DOHH2 (cell line): Measurements from ENCODE around the gene GMPS.

Experiments
- H3F3A ChIP-seq: fragments of 200-600 bp; sonication (generic), shearing (Covaris generic); 2 replicates; pipeline ENCODE4 v1.6.0; 2016; ENCODE audit warnings: antibody characterized with exemption, mild to moderate bottlenecking; ENCODE audit not compliant: control insufficient read depth, insufficient read depth
- H3K27ac ChIP-seq: fragments of 200-600 bp; sonication (generic); 2 replicates; pipeline ENCODE4 v1.5.1; 2014; ENCODE audit warnings: low read depth, mild to moderate bottlenecking, low read length, moderate library complexity
- H3K27me3 ChIP-seq: fragments of 200-600 bp; sonication (generic); 2 replicates; pipeline ENCODE4 v1.6.1; 2014; ENCODE audit warnings: mild to moderate bottlenecking, low read length, mixed read lengths; ENCODE audit not compliant: control insufficient read depth
- H3K36me3 ChIP-seq: fragments of 200-600 bp; sonication (generic); 2 replicates; pipeline ENCODE4 v1.6.1; 2014; ENCODE audit warnings: mild to moderate bottlenecking, low read length, moderate library complexity, mixed read lengths; ENCODE audit not compliant: control insufficient read depth
- H3K4me1 ChIP-seq: fragments of 200-600 bp; sonication (generic); 2 replicates; pipeline ENCODE4 v1.6.1; 2014; ENCODE audit warnings: mild to moderate bottlenecking, low read length, mixed read lengths; ENCODE audit not compliant: control insufficient read depth
- H3K4me2 ChIP-seq: fragments of 200-600 bp; sonication (generic); 2 replicates; pipeline ENCODE4 v1.6.0; 2014; ENCODE audit warnings: mild to moderate bottlenecking, low read length, moderate library complexity
- H3K4me3 ChIP-seq: fragments of 200-600 bp; sonication (generic); 2 replicates; pipeline ENCODE4 v1.5.1; 2014; ENCODE audit warnings: mild to moderate bottlenecking, low read length, mixed read lengths
- H3K79me2 ChIP-seq: fragments of 200-600 bp; sonication (generic); 2 replicates; pipeline ENCODE4 v1.6.1; 2014; ENCODE audit warnings: mild to moderate bottlenecking, low read length, mixed read lengths; ENCODE audit not compliant: control insufficient read depth
- H3K9me2 ChIP-seq: fragments of 200-600 bp; sonication (generic); replicated peaks from 2 replicates; pipeline ENCODE4 v1.6.1; 2014; ENCODE audit warnings: mild to moderate bottlenecking, low read length, mixed read lengths; ENCODE audit not compliant: control insufficient read depth
- H3K9me3 ChIP-seq: fragments of 200-600 bp; sonication (generic); 2 replicates; pipeline ENCODE4 v1.6.1; 2014; ENCODE audit warnings: antibody characterized with exemption, low read length, mixed read lengths; ENCODE audit not compliant: control insufficient read depth, insufficient read depth
- H4K20me1 ChIP-seq: fragments of 200-600 bp; sonication (generic); 2 replicates; pipeline ENCODE4 v1.6.0; 2014; ENCODE audit warnings: low read depth, mild to moderate bottlenecking, antibody characterized with exemption, low read length, moderate library complexity; ENCODE audit not compliant: control insufficient read depth, insufficient read depth
- CTCF ChIP-seq: fragments of 200-600 bp; sonication (generic); IDR thresholded peaks from one replicate; pipeline ENCODE4 v1.5.1; 2014; ENCODE audit warnings: antibody characterized with exemption, mild to moderate bottlenecking, low read depth, low read length; ENCODE audit not compliant: poor library complexity, severe bottlenecking
- EZH2phosphoT487 ChIP-seq: fragments of 200-600 bp; sonication (generic); IDR thresholded peaks from 2 replicates; pipeline ENCODE4 v1.6.1; 2017; ENCODE audit warnings: borderline replicate concordance, mild to moderate bottlenecking, antibody characterized with exemption, low read length, moderate library complexity, mixed read lengths

The GMPS gene

GRCh38 chr3:155919728-155920127, 49.3 kb downstream of the GMPS start:
- peaks cover 88% of the 10 kb centered on the region for H3K36me3 ChIP-seq
- no peak overlapping the region for H3K4me2 ChIP-seq
- H3K27me3 ChIP-seq, result no peaks in the 10 kb centered on the region
- H3F3A ChIP-seq, result no peaks in the 10 kb centered on the region
- no peaks in the 10 kb centered on the region for H3K9me3 ChIP-seq
- no peaks in the 10 kb centered on the region for H3K9me2 ChIP-seq
- no peak overlapping the region for H3K27ac ChIP-seq
- no peak overlapping the region for H3K4me3 ChIP-seq
- TF ChIP-seq CTCF (no peak), EZH2phosphoT487 (no peak)
- H3K79me2 ChIP-seq, result no peaks in the 10 kb centered on the region
- H4K20me1 ChIP-seq, result no peaks in the 10 kb centered on the region
- no peaks in the 10 kb centered on the region for H3K4me1 ChIP-seq

GRCh38 chr3:155921486-155921885, 51.0 kb downstream of the GMPS start:
- Histone ChIP-seq H4K20me1 (no peaks in the 10 kb centered on the region), H3K36me3 (peaks cover 88% of the 10 kb centered on the region), H3K9me2 (no peaks in the 10 kb centered on the region), H3K27ac (no peak overlapping the region), H3K27me3 (no peaks in the 10 kb centered on the region), H3K4me1 (no peaks in the 10 kb centered on the region), H3K79me2 (no peaks in the 10 kb centered on the region), H3K9me3 (no peaks in the 10 kb centered on the region), H3K4me3 (no peak overlapping the region), H3F3A (no peaks in the 10 kb centered on the region), H3K4me2 (no peak overlapping the region)
- TF ChIP-seq CTCF (no peak), EZH2phosphoT487 (no peak)

- H3K9me2 ChIP-seq, result no peaks in the 10 kb centered on the region
- no peaks in the 10 kb centered on the region for H3K9me3 ChIP-seq
- no peak overlapping the region for H3K4me3 ChIP-seq
- no peaks in the 10 kb centered on the region for H3F3A ChIP-seq
- no peaks in the 10 kb centered on the region for H3K79me2 ChIP-seq
- peaks cover 74% of the 10 kb centered on the region for H3K36me3 ChIP-seq
- no peaks in the 10 kb centered on the region for H3K27me3 ChIP-seq
- H3K4me2 ChIP-seq, result no peak overlapping the region
- H3K4me1 ChIP-seq, result no peaks in the 10 kb centered on the region
- TF ChIP-seq EZH2phosphoT487, result no peak
- no peak for TF ChIP-seq CTCF
- H4K20me1 ChIP-seq, result no peaks in the 10 kb centered on the region
- H3K27ac ChIP-seq, result no peak overlapping the region
Measured at GRCh38 chr3:155934230-155934629, 63.8 kb downstream of the GMPS start.

GRCh38 chr3:155938409-155938808, 68.0 kb downstream of the GMPS start:
- Histone ChIP-seq H3K79me2 (no peaks in the 10 kb centered on the region), H3K4me1 (no peaks in the 10 kb centered on the region), H3K27ac (no peak overlapping the region), H3F3A (no peaks in the 10 kb centered on the region), H3K4me2 (no peak overlapping the region), H3K27me3 (no peaks in the 10 kb centered on the region), H3K9me2 (no peaks in the 10 kb centered on the region), H3K9me3 (no peaks in the 10 kb centered on the region), H4K20me1 (no peaks in the 10 kb centered on the region), H3K36me3 (peaks cover 79% of the 10 kb centered on the region), H3K4me3 (no peak overlapping the region)
- TF ChIP-seq CTCF, result no peak
